GM18951 (cell line): Measurements from ENCODE around the gene EPS8.
"Not testable (repeated sequence)": the region's sequence is repeated elsewhere in the genome, so short reads cannot be mapped to it uniquely, and the experiment has no call there.

ENCODE experiments used
- POLR2A ChIP-seq: IDR thresholded peaks from 4 replicates; pipeline ENCODE4 v1.6.1; 2011; ENCODE audit warnings: mild to moderate bottlenecking; ENCODE audit not compliant: insufficient read length, insufficient read depth; ENCODE audit errors: extremely low read depth
- in situ Hi-C: fragments of 300-500 bp; cut with MboI; formaldehyde crosslinking; loops from one replicate; pipeline ENCODE4 v1.12.0; 2022; ENCODE audit warnings: low sequenced_read_pairs, mixed read lengths, inconsistent platforms; ENCODE audit not compliant: unreplicated experiment

The EPS8 gene

GRCh38 chr12:15644700-15645099, 144.5 kb downstream of the EPS8 start:
- in situ Hi-C loops: no loop called here
- no peak for TF ChIP-seq POLR2A

DNA sequence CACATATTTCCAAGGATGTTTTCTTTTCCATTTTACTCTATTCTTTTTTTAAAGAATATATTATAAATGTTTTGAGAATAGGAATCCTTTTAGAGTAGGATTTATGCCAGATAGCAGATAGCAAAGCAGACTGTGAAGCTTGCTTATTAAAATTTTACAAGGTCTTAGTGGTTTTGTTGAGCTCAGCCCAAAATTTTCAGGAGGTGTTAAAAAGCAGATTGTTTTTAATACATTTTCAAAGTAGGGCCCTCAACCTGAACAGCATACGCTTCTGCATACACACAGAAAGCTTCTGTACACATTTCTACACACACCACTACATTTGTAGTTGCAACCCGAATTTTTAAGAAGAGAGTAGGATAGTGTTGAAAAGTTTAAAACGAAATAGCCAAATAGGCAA, 151.0 kb downstream of the EPS8 start:
- no peak for TF ChIP-seq POLR2A
- in situ Hi-C loops: no loop called here

DNA sequence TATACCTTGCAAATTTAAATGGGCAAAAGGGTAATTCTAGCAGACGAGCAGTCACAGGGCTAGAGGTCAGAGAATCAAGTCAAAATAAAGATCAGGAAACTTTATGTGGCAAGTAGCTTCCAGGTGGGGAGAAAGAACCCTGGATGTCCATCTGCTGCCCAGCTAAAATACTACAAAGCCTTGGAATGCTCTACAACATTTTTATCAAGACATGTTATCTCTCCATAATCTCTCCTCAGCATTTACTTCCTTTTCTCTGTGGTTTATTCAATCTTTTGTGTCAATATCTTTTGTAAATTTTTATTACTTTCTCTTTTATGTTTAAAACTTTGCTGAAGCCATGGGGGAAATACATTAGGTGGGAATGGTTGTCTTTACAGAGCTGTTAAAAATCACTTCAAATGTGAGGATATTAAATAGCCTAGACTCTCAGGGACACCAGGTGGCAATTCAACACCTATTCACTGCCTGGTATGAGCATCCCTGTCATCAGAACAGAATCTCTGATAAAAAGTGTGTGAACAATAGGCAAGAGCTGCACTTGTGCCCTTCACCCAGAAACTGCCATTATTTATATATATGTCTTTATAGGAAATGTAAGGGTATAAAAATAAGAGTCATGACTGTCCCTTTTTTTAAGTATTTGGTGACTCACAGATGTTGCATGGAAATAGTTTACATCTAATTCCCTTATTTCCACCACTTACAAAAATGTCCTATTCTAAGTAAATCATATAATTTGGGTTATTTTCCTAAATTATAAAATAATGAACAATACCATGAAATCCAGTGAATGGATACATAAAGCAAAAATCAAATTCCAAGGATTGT, 152.9 kb downstream of the EPS8 start:
- no peak for TF ChIP-seq POLR2A
- in situ Hi-C loops: no loop called here

DNA sequence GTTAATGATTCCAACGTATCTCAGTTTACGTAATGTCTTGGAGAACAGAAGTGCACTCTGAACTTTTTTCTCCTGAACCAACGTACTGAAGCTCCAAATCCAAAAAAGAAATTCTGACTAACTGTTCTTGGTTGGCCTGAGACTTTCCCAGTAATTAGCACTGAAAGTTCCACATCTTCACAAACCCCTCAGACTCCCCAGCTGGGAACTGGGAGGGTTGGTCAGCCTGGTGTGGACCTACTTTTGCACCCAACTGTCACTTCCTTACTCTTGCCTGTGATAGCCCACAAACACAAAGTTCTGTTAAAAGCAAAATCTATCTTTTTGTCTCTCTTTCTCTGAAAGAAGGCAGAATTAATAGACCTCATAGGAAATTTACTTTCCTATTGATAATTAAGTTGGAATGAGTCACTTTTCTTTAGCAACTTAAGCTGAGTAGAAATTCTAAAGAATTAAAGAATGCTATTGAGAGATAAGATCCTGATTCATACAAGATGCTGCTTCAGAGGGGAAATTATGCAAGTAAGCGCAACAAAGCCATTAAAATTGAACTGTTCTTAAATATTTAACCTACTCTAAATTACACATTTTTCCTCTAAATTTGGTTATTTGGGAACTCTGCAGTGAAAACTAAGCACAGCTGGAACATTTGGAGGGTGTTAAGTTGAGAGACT, 155.0 kb downstream of the EPS8 start:
- in situ Hi-C loops: no loop called here
- no peak for TF ChIP-seq POLR2A

DNA sequence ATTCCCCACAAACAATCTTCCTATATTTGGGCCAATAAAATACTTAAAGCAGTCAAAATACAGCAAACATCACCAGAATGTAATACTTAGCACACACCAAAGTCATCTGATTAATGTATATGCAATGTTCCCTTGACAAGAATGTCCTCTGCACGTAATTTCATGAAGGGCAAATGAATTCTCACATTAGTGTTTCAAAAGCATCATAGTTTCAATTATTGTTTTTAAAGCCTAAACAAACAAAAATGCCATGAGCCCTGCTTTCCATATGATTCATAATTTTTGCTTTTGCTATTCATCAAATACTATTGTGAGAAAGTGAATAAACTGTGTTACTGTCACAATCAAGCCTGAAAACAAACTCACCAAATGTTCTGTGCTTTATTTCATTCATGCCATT, 156.0 kb downstream of the EPS8 start:
- in situ Hi-C loops: no loop called here
- no peak for TF ChIP-seq POLR2A

DNA sequence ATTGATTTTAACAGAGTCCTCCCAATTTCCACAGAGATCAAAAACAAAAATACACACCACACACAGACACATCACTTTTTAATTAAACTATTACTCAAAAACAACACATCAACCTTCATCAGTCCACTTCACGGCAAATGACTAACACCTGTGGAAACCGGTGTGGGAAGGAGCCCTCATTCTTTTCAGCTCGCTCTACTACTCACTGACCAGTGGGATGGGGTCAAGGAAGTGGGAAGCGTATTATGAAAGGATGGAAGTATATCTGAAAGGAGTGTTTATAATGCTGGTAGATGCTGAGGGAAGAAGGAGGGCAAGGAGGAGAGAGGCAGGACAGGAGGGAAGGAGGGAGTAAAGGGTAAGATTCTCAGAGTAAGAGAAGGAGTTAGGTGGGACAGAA, 156.5 kb downstream of the EPS8 start:
- TF ChIP-seq POLR2A: no peak
- in situ Hi-C loops: no loop called here

DNA sequence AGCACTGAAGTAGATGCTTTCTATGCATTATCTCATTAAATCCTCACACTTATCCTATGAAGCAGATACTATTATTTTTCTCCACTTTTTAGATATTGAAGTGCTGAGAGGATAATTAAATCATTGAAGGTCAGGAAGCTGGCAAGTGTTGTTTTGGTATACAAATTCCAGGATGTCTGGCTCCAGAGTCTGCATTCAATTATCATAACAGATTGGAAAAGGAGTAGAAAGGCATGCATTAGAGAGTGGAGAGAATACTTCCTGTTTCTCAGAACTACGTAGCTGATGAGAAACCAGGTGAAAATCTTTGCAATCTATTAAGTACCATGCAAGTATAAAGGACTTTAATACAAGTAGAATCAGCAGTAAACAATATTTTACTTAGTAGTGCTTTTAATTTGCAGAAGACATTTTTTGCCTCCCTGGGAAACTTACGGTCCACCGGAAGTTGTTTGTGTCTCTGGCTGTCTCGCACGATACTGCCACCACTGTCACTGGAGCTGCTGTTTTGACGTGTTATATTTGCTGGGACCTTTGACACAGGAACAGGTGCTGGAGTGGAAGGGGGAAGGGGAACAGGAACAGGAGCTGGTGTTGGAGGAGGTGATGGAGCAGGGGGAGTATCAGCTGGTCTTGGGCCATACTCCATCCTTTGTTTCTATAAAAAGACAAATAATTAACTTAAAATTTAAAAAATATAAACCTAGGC, 158.0 kb downstream of the EPS8 start:
- no peak for TF ChIP-seq POLR2A
- in situ Hi-C loops: no loop called here

DNA sequence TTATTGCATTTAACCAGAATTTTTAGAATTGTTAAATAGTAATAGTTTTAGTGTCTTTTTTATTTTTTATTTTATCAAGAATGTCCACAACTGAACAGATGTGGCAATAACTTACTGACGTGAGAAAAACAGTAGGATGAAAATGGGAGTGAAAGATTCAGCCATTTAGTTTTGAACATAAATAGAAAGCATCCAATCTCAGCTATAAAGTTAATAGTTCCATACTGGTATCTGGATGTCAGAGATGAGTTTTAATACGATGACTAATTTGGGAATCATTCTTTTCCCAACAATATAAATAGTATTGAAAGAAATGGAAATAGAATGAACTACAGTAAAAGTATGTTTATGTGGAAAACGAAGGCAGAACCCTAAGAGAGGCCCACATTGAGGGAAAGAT, 159.4 kb downstream of the EPS8 start:
- in situ Hi-C loops: no loop called here

GRCh38 chr12:15629108-15629507, 160.1 kb downstream of the EPS8 start:
- in situ Hi-C loops: no loop called here

More for the DNA sequence above, 159.4 kb downstream of the EPS8 start:
- TF ChIP-seq POLR2A: no peak

DNA sequence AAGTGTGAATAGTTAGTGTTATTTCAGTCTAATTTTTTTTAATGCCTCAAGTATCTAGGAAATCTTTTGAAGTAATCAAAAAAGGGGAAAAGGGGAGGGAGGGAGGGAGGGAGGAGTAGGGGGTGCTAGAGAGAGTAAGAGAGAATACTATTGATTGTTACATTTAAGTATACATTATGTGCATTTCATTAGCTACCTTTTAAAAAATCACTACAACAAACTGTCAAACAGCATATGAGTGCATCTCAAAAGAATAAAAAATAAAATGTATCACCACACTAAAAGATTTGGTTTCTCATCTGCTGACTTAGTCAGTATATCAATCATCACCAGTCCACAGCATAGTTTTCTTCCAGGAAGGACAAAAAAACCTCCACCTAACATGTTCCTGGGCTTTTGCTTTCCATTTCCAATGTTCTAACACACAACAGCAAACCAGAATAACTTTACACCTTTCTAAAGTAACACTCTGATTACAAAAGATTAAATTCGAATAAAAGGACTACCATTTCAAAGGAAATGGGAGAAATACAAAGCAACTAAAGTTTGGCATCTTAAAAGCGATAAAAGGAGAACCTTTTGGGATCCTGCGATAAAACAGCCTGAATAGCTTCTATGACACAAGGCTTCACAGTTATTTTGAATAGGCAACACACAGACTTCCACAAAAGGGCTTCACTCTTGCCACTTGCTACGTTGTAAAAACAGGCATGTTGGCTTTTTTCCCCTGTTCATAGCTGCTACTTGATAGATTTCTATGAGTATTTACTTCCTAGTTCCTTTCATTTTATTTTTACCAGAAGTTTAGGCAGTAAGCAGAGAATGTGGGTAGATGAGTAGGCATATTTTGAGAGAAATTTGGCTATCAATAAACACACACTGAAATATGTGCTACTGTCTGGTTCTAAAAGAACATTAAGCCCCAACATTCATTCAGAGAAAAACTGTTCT, 160.9 kb downstream of the EPS8 start:
- no peak for TF ChIP-seq POLR2A
- in situ Hi-C loops: no loop called here

More at GRCh38 chr12:15629108-15629507, 160.1 kb downstream of the EPS8 start:
- TF ChIP-seq POLR2A: no peak

DNA sequence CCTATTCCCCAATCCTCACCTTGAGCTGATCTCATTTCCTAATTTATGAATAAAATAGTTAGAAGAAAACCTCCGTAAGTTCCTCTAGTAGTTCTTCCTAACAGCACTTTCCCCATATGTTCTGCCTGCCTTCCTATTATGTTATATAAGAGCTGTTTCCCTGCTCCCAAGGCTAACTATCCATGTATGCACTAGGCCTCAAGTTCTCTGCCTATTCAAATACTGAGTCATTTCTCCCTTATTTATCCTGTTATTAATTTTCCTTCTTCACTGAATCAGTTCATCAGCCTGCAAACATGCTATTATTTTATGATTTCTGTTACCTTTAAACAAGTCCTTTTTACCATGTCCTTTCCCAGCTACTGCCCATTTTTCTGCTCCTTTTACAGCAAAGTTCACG, 164.1 kb downstream of the EPS8 start:
- TF ChIP-seq POLR2A: no peak
- in situ Hi-C loops: no loop called here

GRCh38 chr12:15620741-15621539, 168.2 kb downstream of the EPS8 start:
- in situ Hi-C loops: no loop called here

DNA sequence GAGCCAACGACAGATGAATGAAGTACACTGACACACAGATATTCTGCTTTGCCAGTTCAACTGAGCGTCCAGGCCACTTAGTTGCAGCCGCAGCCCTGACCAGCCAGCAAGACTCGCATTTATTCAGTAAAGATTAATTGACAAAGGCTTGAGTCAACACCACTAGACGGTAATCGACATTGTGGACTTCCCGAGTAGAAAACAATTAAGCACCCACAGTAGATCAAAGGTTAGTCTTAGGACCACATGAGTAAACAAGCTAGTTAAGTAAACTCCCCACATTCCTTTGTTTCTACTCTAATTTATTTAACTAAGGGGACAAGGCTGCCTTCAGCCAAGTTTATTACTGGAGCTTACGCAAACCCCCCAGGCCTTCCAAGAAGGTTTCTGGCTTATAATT, 172.7 kb downstream of the EPS8 start:
- in situ Hi-C loops: not testable (repeated sequence)

More at GRCh38 chr12:15620741-15621539, 168.2 kb downstream of the EPS8 start:
- TF ChIP-seq POLR2A: no peak
